Suprapubic skin (tissue), 4 donors: ENCODE measurements around the gene PCID2. TPM values are rescaled to one million over a fixed set of nuclear protein-coding genes. Genes with fewer than 3 reads are reported as not detected.

Experiments
- DNase-seq, 2 donors: peaks; one replicate each; pipeline ENCODE4 v3.0.0-alpha.2; 2019; ENCODE audit warnings: low spot score in 2 of 2
- H3K27ac ChIP-seq: fragments of 200-600 bp; sonication (generic); one replicate; pipeline ENCODE4 v1.5.1; 2019
- H3K27me3 ChIP-seq: fragments of 200-600 bp; sonication (generic); one replicate; pipeline ENCODE4 v1.5.1; 2019
- H3K36me3 ChIP-seq: fragments of 200-600 bp; sonication (generic); one replicate; pipeline ENCODE4 v1.5.1; 2019
- H3K4me1 ChIP-seq: fragments of 200-600 bp; sonication (generic); one replicate; pipeline ENCODE4 v1.5.1; 2019
- H3K4me3 ChIP-seq: fragments of 200-600 bp; sonication (generic); one replicate; pipeline ENCODE4 v1.5.1; 2019; ENCODE audit warnings: mild to moderate bottlenecking
- H3K9me3 ChIP-seq: fragments of 200-600 bp; sonication (generic); one replicate; pipeline ENCODE4 v1.5.1; 2019
- CTCF ChIP-seq, 2 donors: fragments of 200-600 bp in 1 of 2; fragments of 450-650 bp in 1 of 2; sonication (generic) in 1 of 2; IDR thresholded peaks; one replicate each; pipeline ENCODE4 v1.5.1; 2016 to 2019; ENCODE audit warnings: antibody characterized with exemption in 2 of 2, mild to moderate bottlenecking in 1 of 2, moderate library complexity in 1 of 2
- EP300 ChIP-seq: sonication (generic); formaldehyde crosslinking; IDR thresholded peaks from one replicate; pipeline ENCODE4 v1.6.1; 2017; ENCODE audit warnings: antibody characterized with exemption
- POLR2A ChIP-seq, 2 donors: fragments of 450-650 bp; IDR thresholded peaks; one replicate each; pipeline ENCODE4 v1.6.1; 2017; ENCODE audit warnings: antibody characterized with exemption in 2 of 2, mild to moderate bottlenecking in 2 of 2, moderate library complexity in 2 of 2
- POLR2AphosphoS5 ChIP-seq, 3 donors: sonication (generic); formaldehyde crosslinking; IDR thresholded peaks; one replicate each; pipeline ENCODE4 v1.6.1; 2017; ENCODE audit warnings: antibody characterized with exemption in 3 of 3
- WGBS: methylation state at CpG from one replicate; pipeline ENCODE4 v1.1.5; 2018; 5-methylcytosine and 5-hydroxymethylcytosine counted together
- total RNA-seq, 4 donors: library from RNA; depleted of rRNA; stranded (reverse); fragments of >200 nt; gene quantifications; one replicate each; pipeline ENCODE4 v1.1.0, GENCODE V29; 2016

PCID2 gene
- total RNA-seq, 4 donors from 2014 or later = 33.2 to 99.5 (median 49.5) TPM

- no peak for DNase-seq
- Histone ChIP-seq H3K9me3 (no peaks in the 10 kb centered on the region), H3K4me3 (no peak overlapping the region), H3K36me3 (no peaks in the 10 kb centered on the region), H3K4me1 (peaks cover 19% of the 10 kb centered on the region), H3K27me3 (no peaks in the 10 kb centered on the region), H3K27ac (no peak overlapping the region)
- TF ChIP-seq EP300 (no peak), POLR2A (IDR thresholded peaks at IDR 0.05) (no peak), CTCF (IDR thresholded peaks at IDR 0.05) (no peak), POLR2AphosphoS5 (IDR thresholded peaks at IDR 0.05) (no peak)
- WGBS = 91% methylated on average over 21 of the region's 26 CpGs
Observed at GRCh38 chr13:113149711-113150549, 58.5 kb downstream of the PCID2 start.

GRCh38 chr13:113148940-113149503 is 59.4 kb downstream of the PCID2 start:
- Histone ChIP-seq H3K27ac (no peak overlapping the region), H3K36me3 (no peaks in the 10 kb centered on the region), H3K4me3 (no peak overlapping the region), H3K9me3 (no peaks in the 10 kb centered on the region), H3K4me1 (peaks cover 19% of the 10 kb centered on the region), H3K27me3 (no peaks in the 10 kb centered on the region)
- WGBS = 93% methylated on average over 27 of the region's 38 CpGs
- TF ChIP-seq POLR2AphosphoS5 (IDR thresholded peaks at IDR 0.05) (no peak), POLR2A (IDR thresholded peaks at IDR 0.05) (no peak), EP300 (no peak), CTCF (IDR thresholded peaks at IDR 0.05) (no peak)
- no peak for DNase-seq

GRCh38 chr13:113148407-113148806 is 60.1 kb downstream of the PCID2 start:
- no peak for TF ChIP-seq CTCF (IDR thresholded peaks at IDR 0.05)
- no peak for TF ChIP-seq POLR2A (IDR thresholded peaks at IDR 0.05)
- TF ChIP-seq EP300 = no peak
- no peak for TF ChIP-seq POLR2AphosphoS5 (IDR thresholded peaks at IDR 0.05)
- Histone ChIP-seq H3K27ac (no peak overlapping the region), H3K27me3 (no peaks in the 10 kb centered on the region), H3K4me3 (no peak overlapping the region), H3K4me1 (peaks cover 16% of the 10 kb centered on the region), H3K9me3 (no peaks in the 10 kb centered on the region), H3K36me3 (no peaks in the 10 kb centered on the region)
- no peak for DNase-seq
- 95% methylated on average over 13 of the region's 13 CpGs for WGBS

- no peaks in the 10 kb centered on the region for H3K27me3 ChIP-seq
- no peaks in the 10 kb centered on the region for H3K36me3 ChIP-seq
- TF ChIP-seq EP300 (no peak), POLR2AphosphoS5 (IDR thresholded peaks at IDR 0.05) (no peak), POLR2A (IDR thresholded peaks at IDR 0.05) (no peak), CTCF (IDR thresholded peaks at IDR 0.05) (no peak)
- no peaks in the 10 kb centered on the region for H3K9me3 ChIP-seq
- H3K27ac ChIP-seq = no peak overlapping the region
- H3K4me1 ChIP-seq = peaks cover 4% of the 10 kb centered on the region
- no peak for DNase-seq
- WGBS = 89% methylated on average over 8 of the region's 8 CpGs
- no peak overlapping the region for H3K4me3 ChIP-seq
Observed at GRCh38 chr13:113147206-113147605, 61.3 kb downstream of the PCID2 start.

- no peak for DNase-seq
Observed at GRCh38 chr13:113146750-113147149, 61.7 kb downstream of the PCID2 start.

More at GRCh38 chr13:113146750-113147149, 61.7 kb downstream of the PCID2 start:
- H3K27ac ChIP-seq = no peak overlapping the region
- TF ChIP-seq EP300 = no peak
- no peak for TF ChIP-seq POLR2A (IDR thresholded peaks at IDR 0.05)
- no peak for TF ChIP-seq POLR2AphosphoS5 (IDR thresholded peaks at IDR 0.05)
- no peak for TF ChIP-seq CTCF (IDR thresholded peaks at IDR 0.05)
- no peak overlapping the region for H3K4me3 ChIP-seq
- no peaks in the 10 kb centered on the region for H3K27me3 ChIP-seq
- 92% methylated on average over 6 of the region's 9 CpGs for WGBS
- H3K36me3 ChIP-seq = no peaks in the 10 kb centered on the region
- no peaks in the 10 kb centered on the region for H3K4me1 ChIP-seq
- no peaks in the 10 kb centered on the region for H3K9me3 ChIP-seq
